Measurements from ENCODE around the gene AKAP12. TPM values are rescaled to one million over a fixed set of nuclear protein-coding genes. Genes with fewer than 3 reads are reported as not detected.

AKAP12 gene
- total RNA-seq, 3 donors from 2014 or later = 40.7 to 368 (median 127) TPM

- no peaks in the 10 kb centered on the region for H3K9me3 ChIP-seq
- intact Hi-C loops (cut with DNase I; ENCODE audit: low total_unique reads) = no loop called here
- no peak for DNase-seq (ENCODE audit: low spot score in 2 of 2)
- no peak for TF ChIP-seq CTCF (IDR thresholded peaks at IDR 0.05)
- TF ChIP-seq POLR2A (IDR thresholded peaks at IDR 0.05) = no peak
- TF ChIP-seq POLR2AphosphoS5 (IDR thresholded peaks at IDR 0.05) = no peak
- peaks cover 0 to 5% of the 10 kb centered on the region in 2 donors for H3K4me1 ChIP-seq
- H3K4me3 ChIP-seq = no peak overlapping the region
- H3K27ac ChIP-seq = no peak overlapping the region
- no peaks in the 10 kb centered on the region for H3K27me3 ChIP-seq
- no peaks in the 10 kb centered on the region for H3K36me3 ChIP-seq
Measured at GRCh38 chr6:151327101-151327500, 87.3 kb downstream of the AKAP12 start.

GRCh38 chr6:151330130-151330696 lies 90.4 kb downstream of the AKAP12 start:
- intact Hi-C loops (cut with DNase I; ENCODE audit: low total_unique reads) = loop anchor here (10.0 kb wide), 1 partner anchor 435 kb away; no protein-coding TSS in a partner anchor
- Histone ChIP-seq H3K4me3 (no peak overlapping the region), H3K27me3 (no peaks in the 10 kb centered on the region), H3K27ac (no peak overlapping the region), H3K9me3 (no peaks in the 10 kb centered on the region), H3K4me1 (peaks cover 0 to 2% of the 10 kb centered on the region in 2 donors), H3K36me3 (no peaks in the 10 kb centered on the region)
- TF ChIP-seq CTCF (IDR thresholded peaks at IDR 0.05) (no peak), POLR2A (IDR thresholded peaks at IDR 0.05) (no peak), POLR2AphosphoS5 (IDR thresholded peaks at IDR 0.05) (no peak)
- no peak for DNase-seq (ENCODE audit: low spot score in 2 of 2)

- Histone ChIP-seq H3K27me3 (no peaks in the 10 kb centered on the region), H3K9me3 (no peaks in the 10 kb centered on the region), H3K4me1 (no peaks in the 10 kb centered on the region), H3K4me3 (no peak overlapping the region), H3K27ac (no peak overlapping the region), H3K36me3 (no peaks in the 10 kb centered on the region)
- DNase-seq (ENCODE audit: low spot score in 2 of 2) = no peak
- intact Hi-C loops (cut with DNase I; ENCODE audit: low total_unique reads) = loop anchor here (10.0 kb wide), 1 partner anchor 441 kb away; no protein-coding TSS in a partner anchor
- no peak for TF ChIP-seq POLR2A (IDR thresholded peaks at IDR 0.05)
- TF ChIP-seq POLR2AphosphoS5 (IDR thresholded peaks at IDR 0.05) = no peak
- TF ChIP-seq CTCF (IDR thresholded peaks at IDR 0.05) = no peak
Measured at GRCh38 chr6:151335930-151336329, 96.2 kb downstream of the AKAP12 start.

GRCh38 chr6:151338651-151339200 lies 99.0 kb downstream of the AKAP12 start:
- Histone ChIP-seq H3K4me3 (no peak overlapping the region), H3K27ac (no peak overlapping the region), H3K27me3 (no peaks in the 10 kb centered on the region), H3K4me1 (no peaks in the 10 kb centered on the region), H3K36me3 (no peaks in the 10 kb centered on the region), H3K9me3 (no peaks in the 10 kb centered on the region)
- TF ChIP-seq CTCF (IDR thresholded peaks at IDR 0.05) (no peak), POLR2A (IDR thresholded peaks at IDR 0.05) (no peak), POLR2AphosphoS5 (IDR thresholded peaks at IDR 0.05) (no peak)
- intact Hi-C loops (cut with DNase I; ENCODE audit: low total_unique reads) = loop anchor here (10.0 kb wide), 1 partner anchor 444 kb away; no protein-coding TSS in a partner anchor
- DNase-seq (ENCODE audit: low spot score in 2 of 2) = no peak

GRCh38 chr6:151339369-151339768 lies 99.6 kb downstream of the AKAP12 start:
- DNase-seq (ENCODE audit: low spot score in 2 of 2) = no peak

More at GRCh38 chr6:151339369-151339768, 99.6 kb downstream of the AKAP12 start:
- Histone ChIP-seq H3K9me3 (no peaks in the 10 kb centered on the region), H3K27me3 (no peaks in the 10 kb centered on the region), H3K27ac (no peak overlapping the region), H3K36me3 (no peaks in the 10 kb centered on the region), H3K4me1 (no peaks in the 10 kb centered on the region), H3K4me3 (no peak overlapping the region)
- TF ChIP-seq POLR2A (IDR thresholded peaks at IDR 0.05) = no peak
- no peak for TF ChIP-seq POLR2AphosphoS5 (IDR thresholded peaks at IDR 0.05)
- TF ChIP-seq CTCF (IDR thresholded peaks at IDR 0.05) = no peak
- intact Hi-C loops (cut with DNase I; ENCODE audit: low total_unique reads) = loop anchor here (10.0 kb wide), 1 partner anchor 445 kb away; no protein-coding TSS in a partner anchor
